A549 (cell line): ENCODE results near the gene NT5C.

Source experiments
- HDAC2 ChIP-seq: fragments of 200-600 bp; sonication (generic); IDR thresholded peaks from 2 replicates; pipeline ENCODE4 v1.6.1; 2016
- POLR2A ChIP-seq: IDR thresholded peaks from 2 replicates; pipeline ENCODE4 v1.6.1; 2012; ENCODE audit warnings: mild to moderate bottlenecking, low read length
- RCOR1 ChIP-seq: fragments of 150-350 bp; IDR thresholded peaks from 2 replicates; pipeline ENCODE4 v1.6.1; 2014; ENCODE audit warnings: antibody characterized with exemption, low read length, low read depth

DNA sequence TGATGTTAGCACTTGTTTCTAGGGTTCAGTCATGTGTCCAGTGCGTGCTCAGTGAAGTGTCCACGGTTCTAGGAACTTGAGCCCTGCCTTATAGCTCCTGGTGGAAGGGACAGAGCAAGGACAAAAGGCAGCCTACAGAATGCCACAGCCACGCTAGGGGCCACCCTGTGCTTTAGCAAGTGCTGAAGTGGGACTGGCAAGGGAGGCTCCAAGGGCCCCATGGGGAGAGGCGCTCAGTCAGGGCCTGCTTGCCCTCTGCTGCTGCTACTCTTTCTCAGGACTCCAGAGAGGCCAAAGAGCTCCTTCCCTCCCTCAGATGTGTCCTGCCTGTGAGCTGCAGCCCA lies 6.8 kb downstream of the NT5C start:
- TF ChIP-seq HDAC2 (no peak), POLR2A (no peak), RCOR1 (no peak)
